ENCODE data around the gene TMEM38B. TPM values are rescaled to one million over a fixed set of nuclear protein-coding genes. Genes with fewer than 3 reads are reported as not detected.

The TMEM38B gene
- total RNA-seq, 1 experiment from 2014 or later: 14.5 TPM

- no peak overlapping the region for H3K27ac ChIP-seq (ENCODE audit: insufficient read length, low read depth, low read length)
- no peak overlapping the region for H3T11ph ChIP-seq (ENCODE audit: low read length)
- no peak overlapping the region for H2BK15ac ChIP-seq (ENCODE audit: low read depth, low read length)
- no peak overlapping the region for H3K23ac ChIP-seq (ENCODE audit: insufficient read length, low read depth, low read length)
- H3K36me3 Mint-ChIP-seq (ENCODE audit: insufficient read depth in 1 of 3, low read depth in 3 of 3): no peaks in the 10 kb centered on the region
- no peaks in the 10 kb centered on the region for H3K9me3 ChIP-seq (ENCODE audit: control insufficient read depth, low read depth, low read length)
- H2BK20ac ChIP-seq (ENCODE audit: low read depth, low read length, poor library complexity, severe bottlenecking): no peak overlapping the region
- H3K9ac ChIP-seq (ENCODE audit: extremely low read depth, insufficient read length, low read length): no peak overlapping the region
- no peak overlapping the region for H2BK120ac ChIP-seq (ENCODE audit: low read depth, low read length, poor library complexity, severe bottlenecking)
- no peak overlapping the region for H2BK5ac ChIP-seq (ENCODE audit: insufficient read length, low read length)
- H3K4me3 Mint-ChIP-seq: no peak overlapping the region
- no peak overlapping the region for H3K56ac ChIP-seq (ENCODE audit: insufficient read length, low read depth, low read length)
- no peak overlapping the region for H4K91ac ChIP-seq (ENCODE audit: insufficient read length, low read depth, low read length)
- H3K4ac ChIP-seq (ENCODE audit: low read depth, low read length): no peak overlapping the region
- no peaks in the 10 kb centered on the region for H3K23me2 ChIP-seq (ENCODE audit: insufficient read length, low read depth, low read length, poor library complexity, severe bottlenecking)
- no peak overlapping the region for H2AFZ ChIP-seq (ENCODE audit: low read length)
- H3K27me3 Mint-ChIP-seq (ENCODE audit: low read depth): no peaks in the 10 kb centered on the region
- H3K27ac Mint-ChIP-seq: no peak overlapping the region
- no peak overlapping the region for H4K8ac ChIP-seq (replicated peaks; ENCODE audit: insufficient read length, low read depth, low read length)
- H3K9me3 Mint-ChIP-seq: no peaks in the 10 kb centered on the region
- no peaks in the 10 kb centered on the region for H3K79me1 ChIP-seq (ENCODE audit: insufficient read depth, low read depth, low read length, poor library complexity, severe bottlenecking)
- H3K27me3 ChIP-seq (ENCODE audit: insufficient read depth, low read length): no peaks in the 10 kb centered on the region
- no peak overlapping the region for H3K18ac ChIP-seq (ENCODE audit: insufficient read length, low read depth, low read length)
- no peak overlapping the region for H4K5ac ChIP-seq (ENCODE audit: insufficient read length, low read depth, low read length)
- no peak for TF ChIP-seq CTCF (conservative IDR thresholded peaks at IDR 0.05)
- H2AK5ac ChIP-seq (ENCODE audit: insufficient read length, low read length): no peak overlapping the region
- no peak overlapping the region for H3K14ac ChIP-seq (ENCODE audit: insufficient read depth, low read length)
- no CpG with 5 or more reads among the region's 1 CpG for WGBS (ENCODE audit: extremely low coverage, insufficient read length, low lambda C conversion rate)
- DNase-seq: no peak
- H3K4me2 ChIP-seq (ENCODE audit: insufficient read depth, insufficient read length, low read length): no peak overlapping the region
- H3K4me1 Mint-ChIP-seq: peaks cover 29 to 56% of the 10 kb centered on the region in 2 experiments
- H3K4me1 ChIP-seq (ENCODE audit: insufficient read depth, low read length): no peaks in the 10 kb centered on the region
- no peaks in the 10 kb centered on the region for H4K20me1 ChIP-seq (ENCODE audit: control insufficient read depth, insufficient read depth, insufficient read length)
- no peaks in the 10 kb centered on the region for H3K79me2 ChIP-seq (ENCODE audit: insufficient read depth, low read length)
- H2BK12ac ChIP-seq (ENCODE audit: insufficient read length, low read depth, low read length): no peak overlapping the region
These were observed 15.6 kb upstream of the TMEM38B start for GRCh38 chr9:105678781-105679180.

Data from H9 (cell line).